Measurements from ENCODE around the gene ADGRB2.

GRCh38 chr1:31774495-31774894, 10.4 kb upstream of the ADGRB2 start:
- TF ChIP-seq, protein P1, sequence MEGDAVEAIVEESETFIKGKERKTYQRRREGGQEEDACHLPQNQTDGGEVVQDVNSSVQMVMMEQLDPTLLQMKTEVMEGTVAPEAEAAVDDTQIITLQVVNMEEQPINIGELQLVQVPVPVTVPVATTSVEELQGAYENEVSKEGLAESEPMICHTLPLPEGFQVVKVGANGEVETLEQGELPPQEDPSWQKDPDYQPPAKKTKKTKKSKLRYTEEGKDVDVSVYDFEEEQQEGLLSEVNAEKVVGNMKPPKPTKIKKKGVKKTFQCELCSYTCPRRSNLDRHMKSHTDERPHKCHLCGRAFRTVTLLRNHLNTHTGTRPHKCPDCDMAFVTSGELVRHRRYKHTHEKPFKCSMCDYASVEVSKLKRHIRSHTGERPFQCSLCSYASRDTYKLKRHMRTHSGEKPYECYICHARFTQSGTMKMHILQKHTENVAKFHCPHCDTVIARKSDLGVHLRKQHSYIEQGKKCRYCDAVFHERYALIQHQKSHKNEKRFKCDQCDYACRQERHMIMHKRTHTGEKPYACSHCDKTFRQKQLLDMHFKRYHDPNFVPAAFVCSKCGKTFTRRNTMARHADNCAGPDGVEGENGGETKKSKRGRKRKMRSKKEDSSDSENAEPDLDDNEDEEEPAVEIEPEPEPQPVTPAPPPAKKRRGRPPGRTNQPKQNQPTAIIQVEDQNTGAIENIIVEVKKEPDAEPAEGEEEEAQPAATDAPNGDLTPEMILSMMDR (IDR thresholded peaks at IDR 0.05), result no peak
- TF ChIP-seq POLR2A (IDR thresholded peaks at IDR 0.05), result no peak
- no peak for TF ChIP-seq POLR2AphosphoS5 (IDR thresholded peaks at IDR 0.05)
